ENCODE data around the gene RUNX2. TPM values are rescaled to one million over a fixed set of nuclear protein-coding genes. Genes with fewer than 3 reads are reported as not detected.

Gene RUNX2
- total and polyA plus RNA-seq, 9 of the 15 experiments (the other 6 are each of a cell fraction or from before 2014, with no cell fraction given) = 0.29 to 1.00 (median 0.43) TPM

GRCh38 chr6:45441851-45442453 lies 113.8 kb downstream of the RUNX2 start:
- no TSS peak for BruUV-seq (replicated peaks)
- Histone ChIP-seq H3K4me2 (ENCODE audit: insufficient read depth, low read length) (no peak overlapping the region), H2AFZ (ENCODE audit: low read depth, low read length) (no peak overlapping the region), H3K27ac (ENCODE audit: extremely low read depth, low read depth, low read length) (no peak overlapping the region), H3K36me3 (ENCODE audit: control insufficient read depth, insufficient read depth, low read length) (no peaks in the 10 kb centered on the region), H4K20me1 (replicated peaks; ENCODE audit: control insufficient read depth, insufficient read depth, low read length) (no peaks in the 10 kb centered on the region), H3K9me3 (replicated peaks; ENCODE audit: control insufficient read depth, insufficient read depth, low read depth, low read length) (no peaks in the 10 kb centered on the region), H3K4me3 (no peak overlapping the region), H3K9ac (ENCODE audit: insufficient read depth in 1 of 2, low read depth in 2 of 2, low read length in 2 of 2) (no peak overlapping the region), H3K4me1 (replicated peaks in 1 of 2; ENCODE audit: control insufficient read depth in 2 of 2, insufficient read depth in 2 of 2, low read length in 2 of 2) (peaks cover 4 to 47% of the 10 kb centered on the region in 2 experiments), H3K9me1 (ENCODE audit: control insufficient read depth, insufficient read depth, low read length) (no peaks in the 10 kb centered on the region), H3K79me2 (ENCODE audit: control insufficient read depth, insufficient read depth, low read length) (no peaks in the 10 kb centered on the region), H3K27me3 (ENCODE audit: control insufficient read depth in 2 of 2, insufficient read depth in 2 of 2, low read length in 2 of 2) (no peaks in the 10 kb centered on the region)
- WGBS (ENCODE audit: insufficient coverage, low coverage, missing lambda C conversion rate) = 74% methylated on average over 6 of the region's 6 CpGs
- in situ Hi-C loops (cut with MboI) (no loop called here), intact Hi-C loops (cut with micrococcal nuclease) (no loop called here)
- FAIRE-seq (no peak), ATAC-seq (no peak), DNase-seq (ENCODE audit: extremely low read depth in 1 of 4, low spot score in 3 of 4) (no peak)
- TF ChIP-seq USF1 (CRISPR knock-in tag; IDR thresholded peaks at IDR 0.05) (no peak), ETV5 (CRISPR knock-in tag; IDR thresholded peaks at IDR 0.05; ENCODE audit: low read depth) (no peak), ZNF436 (CRISPR knock-in tag; IDR thresholded peaks at IDR 0.05) (no peak), EGR1 (conservative IDR thresholded peaks at IDR 0.05) (no peak), TAF9B (IDR thresholded peaks at IDR 0.05; ENCODE audit: partially characterized antibody) (no peak), DLX4 (CRISPR knock-in tag; IDR thresholded peaks at IDR 0.05) (no peak), ZNF717 (CRISPR knock-in tag; IDR thresholded peaks at IDR 0.05) (no peak)
- POLR2A ChIA-PET = interaction anchor here (0.6 kb wide), 1 partner anchor 255 kb away, joined by 3 read pairs; no protein-coding TSS in a partner anchor
- CTCF ChIA-PET (ENCODE audit: low intra/inter-chr PET ratio) = no interaction called here

All from K562 (cell line).